Muscle of leg (tissue), 11 donors: ENCODE measurements around the gene PRR9. TPM values are rescaled to one million over a fixed set of nuclear protein-coding genes. Genes with fewer than 3 reads are reported as not detected.
A peak's percentile ranks its signal among the peaks of the same experiment; 100 is the strongest.
"Not testable (repeated sequence)": the region's sequence is repeated elsewhere in the genome, so short reads cannot be mapped to it uniquely, and the experiment has no call there.

Source experiments
- DNase-seq: peaks from one replicate; pipeline ENCODE4 v3.0.0; 2013
- H3K27ac ChIP-seq: one replicate; pipeline ENCODE4 v1.5.1; 2013; ENCODE audit warnings: mild to moderate bottlenecking, low read length, control low read depth
- H3K27me3 ChIP-seq: one replicate; pipeline ENCODE4 v1.6.1; 2013; ENCODE audit warnings: low read length; ENCODE audit not compliant: control insufficient read depth, insufficient read depth
- H3K36me3 ChIP-seq: one replicate; pipeline ENCODE4 v1.6.1; 2013; ENCODE audit warnings: low read length; ENCODE audit not compliant: control insufficient read depth, insufficient read depth
- H3K4me1 ChIP-seq: one replicate; pipeline ENCODE4 v1.6.1; 2013; ENCODE audit warnings: low read length; ENCODE audit not compliant: control insufficient read depth, insufficient read depth
- H3K4me3 ChIP-seq: one replicate; pipeline ENCODE4 v1.5.1; 2013; ENCODE audit warnings: low read length, control low read depth
- H3K9me3 ChIP-seq: replicated peaks from 2 replicates; pipeline ENCODE4 v1.6.1; 2013; ENCODE audit warnings: low read depth, low read length; ENCODE audit not compliant: control insufficient read depth
- WGBS: methylation state at CpG from one replicate; pipeline ENCODE4 v1.1.5; 2013; ENCODE audit warnings: missing lambda C conversion rate; ENCODE audit not compliant: insufficient coverage; 5-methylcytosine and 5-hydroxymethylcytosine counted together
- polyA plus RNA-seq, 8 donors: library from polyadenylated mRNA; unstranded; fragments of 120-200 nt; gene quantifications; one replicate each; pipeline versions ENCODE4 v1.2.1 to v1.2.3, GENCODE V29; 2013; ENCODE audit warnings: inconsistent platforms in 1 of 8, low replicate concordance in 1 of 8; ENCODE audit not compliant: insufficient read length in 8 of 8, insufficient read depth in 1 of 8
- total RNA-seq: library from RNA; stranded (reverse); fragments of 120-200 nt; gene quantifications from one replicate; pipeline ENCODE4 v1.2.4, GENCODE V29; 2013

Gene PRR9
- total and polyA plus RNA-seq, 9 donors, result not detected

DNA sequence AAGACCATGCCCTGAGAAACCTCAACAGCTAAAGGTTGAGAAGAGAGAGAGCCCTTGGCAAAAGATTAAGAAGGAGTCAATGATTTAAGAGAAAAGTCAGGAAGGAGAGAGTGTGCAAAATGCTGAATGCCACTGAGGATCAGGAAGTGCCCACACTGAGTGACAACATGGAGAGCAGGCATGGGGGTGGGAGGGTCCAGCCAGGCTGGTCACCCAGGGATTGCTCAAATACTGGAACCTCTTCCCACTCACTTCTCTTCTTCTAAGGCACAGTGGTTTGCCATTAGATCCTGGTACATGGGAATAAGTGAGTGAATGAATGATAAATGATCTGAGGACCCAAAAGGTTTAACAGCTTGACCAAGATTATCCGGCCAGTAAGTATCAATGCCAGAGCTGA, 11.1 kb downstream of the PRR9 start:
- H3K4me3 ChIP-seq, result no peak overlapping the region
- no peaks in the 10 kb centered on the region for H3K4me1 ChIP-seq
- DNase-seq, result no peak
- no CpG with 5 or more reads among the region's 1 CpG for WGBS
- no peak overlapping the region for H3K27ac ChIP-seq
- peaks cover 2% of the 10 kb centered on the region for H3K27me3 ChIP-seq
- no peaks in the 10 kb centered on the region for H3K9me3 ChIP-seq
- H3K36me3 ChIP-seq, result no peaks in the 10 kb centered on the region

DNA sequence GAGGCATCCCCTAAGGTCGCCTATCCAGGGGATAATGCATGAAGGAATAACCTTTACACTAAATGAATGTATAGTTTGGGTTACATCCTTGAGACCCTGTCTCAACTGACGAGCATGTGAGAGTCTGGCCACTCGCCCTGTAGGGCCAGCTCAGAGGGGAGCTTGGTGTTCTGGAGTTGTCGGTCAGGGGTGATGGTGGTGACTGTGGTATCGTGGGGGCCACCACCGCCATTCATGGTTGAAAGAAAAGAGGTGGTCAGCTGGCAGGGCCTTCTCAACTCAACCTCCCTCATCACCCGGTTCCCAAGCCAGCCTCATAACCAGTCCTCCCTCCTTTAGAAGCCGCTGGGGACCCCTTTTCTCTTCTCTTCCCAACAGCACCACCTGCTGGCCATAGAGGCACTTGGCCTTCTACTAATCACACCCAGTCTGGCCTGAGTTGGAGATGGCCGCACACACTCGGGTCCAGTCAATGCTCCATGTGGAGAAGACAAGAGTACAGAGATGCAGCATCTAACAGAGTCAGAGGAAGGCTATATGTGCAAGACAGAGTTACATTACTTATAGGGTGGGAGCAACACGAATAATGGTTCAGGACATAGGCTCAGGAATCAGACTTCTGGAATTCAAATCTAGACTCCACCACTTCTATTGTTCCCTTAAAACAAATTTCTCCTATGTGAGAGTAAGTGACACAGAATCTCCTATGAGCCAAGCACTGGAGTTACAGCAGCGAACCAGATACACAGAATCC, 11.9 kb downstream of the PRR9 start:
- not testable (repeated sequence) for H3K4me1 ChIP-seq, H3K9me3 ChIP-seq, H3K36me3 ChIP-seq, DNase-seq, H3K4me3 ChIP-seq, H3K27ac ChIP-seq, H3K27me3 ChIP-seq
- 56% methylated on average over 4 of the region's 12 CpGs for WGBS

DNA sequence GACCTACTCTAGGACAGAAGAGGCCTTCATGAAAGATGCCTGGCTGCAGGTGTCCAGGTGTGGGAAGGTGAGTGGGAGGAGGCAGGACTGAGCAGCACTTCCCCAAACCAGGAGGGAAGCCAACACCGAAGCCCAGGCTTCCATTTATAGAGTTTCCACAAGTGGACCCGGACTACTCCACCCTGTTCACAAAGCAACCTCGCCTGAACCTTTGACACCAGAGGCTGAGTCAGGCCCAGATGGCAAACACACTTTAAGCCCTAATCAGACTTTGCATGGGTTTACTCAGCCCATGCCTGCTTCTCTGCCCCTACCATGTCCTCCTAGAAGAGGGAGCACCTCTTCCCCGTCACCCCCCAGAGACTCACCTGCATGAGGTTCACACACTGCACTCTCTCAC, 14.0 kb downstream of the PRR9 start:
- no peak overlapping the region for H3K4me3 ChIP-seq

DNA sequence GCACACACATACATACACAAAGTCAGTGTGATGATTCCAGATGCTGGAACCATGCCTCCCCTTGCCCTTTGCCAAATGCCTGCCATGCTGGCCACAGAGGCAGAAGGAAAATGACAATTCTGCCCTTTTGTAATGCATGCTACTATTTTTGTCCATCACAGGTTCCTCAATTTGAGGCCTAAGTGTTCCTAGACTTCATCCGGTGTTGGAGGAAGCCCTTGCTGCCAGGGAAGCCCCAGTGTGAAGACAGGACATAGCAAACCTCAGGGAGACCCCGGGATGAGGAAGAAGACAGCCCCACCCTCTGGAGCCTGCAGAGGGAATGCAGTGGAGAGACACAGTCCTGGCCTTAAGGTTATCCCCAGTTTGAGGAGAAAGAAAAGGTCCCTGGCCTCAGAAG, 14.4 kb downstream of the PRR9 start:
- 85% methylated on average over 2 of the region's 2 CpGs for WGBS
- no peaks in the 10 kb centered on the region for H3K27me3 ChIP-seq
- DNase-seq, result peak; percentile 16

More for the DNA sequence above, 14.0 kb downstream of the PRR9 start:
- H3K4me1 ChIP-seq, result no peaks in the 10 kb centered on the region
- H3K36me3 ChIP-seq, result no peaks in the 10 kb centered on the region
- H3K27me3 ChIP-seq, result no peaks in the 10 kb centered on the region
- H3K9me3 ChIP-seq, result no peaks in the 10 kb centered on the region
- no peak overlapping the region for H3K27ac ChIP-seq
- WGBS, result 90% methylated on average over 4 of the region's 4 CpGs
- DNase-seq, result no peak

GRCh38 chr1:153232553-153232952, 15.2 kb downstream of the PRR9 start:
- Histone ChIP-seq H3K27me3 (no peaks in the 10 kb centered on the region), H3K4me1 (no peaks in the 10 kb centered on the region), H3K4me3 (no peak overlapping the region), H3K9me3 (no peaks in the 10 kb centered on the region), H3K36me3 (no peaks in the 10 kb centered on the region), H3K27ac (no peak overlapping the region)
- no peak for DNase-seq
- 61% methylated on average over 2 of the region's 3 CpGs for WGBS

More for the DNA sequence above, 14.4 kb downstream of the PRR9 start:
- H3K4me3 ChIP-seq, result no peak overlapping the region
- no peaks in the 10 kb centered on the region for H3K4me1 ChIP-seq
- H3K9me3 ChIP-seq, result no peaks in the 10 kb centered on the region
- H3K36me3 ChIP-seq, result no peaks in the 10 kb centered on the region
- H3K27ac ChIP-seq, result no peak overlapping the region

GRCh38 chr1:153233448-153233847, 16.1 kb downstream of the PRR9 start:
- no peaks in the 10 kb centered on the region for H3K4me1 ChIP-seq
- no peak overlapping the region for H3K4me3 ChIP-seq
- H3K27me3 ChIP-seq, result no peaks in the 10 kb centered on the region
- no peaks in the 10 kb centered on the region for H3K9me3 ChIP-seq
- no peak for DNase-seq
- H3K27ac ChIP-seq, result no peak overlapping the region
- no peaks in the 10 kb centered on the region for H3K36me3 ChIP-seq
- WGBS, result no CpG with 5 or more reads among the region's 1 CpG

DNA sequence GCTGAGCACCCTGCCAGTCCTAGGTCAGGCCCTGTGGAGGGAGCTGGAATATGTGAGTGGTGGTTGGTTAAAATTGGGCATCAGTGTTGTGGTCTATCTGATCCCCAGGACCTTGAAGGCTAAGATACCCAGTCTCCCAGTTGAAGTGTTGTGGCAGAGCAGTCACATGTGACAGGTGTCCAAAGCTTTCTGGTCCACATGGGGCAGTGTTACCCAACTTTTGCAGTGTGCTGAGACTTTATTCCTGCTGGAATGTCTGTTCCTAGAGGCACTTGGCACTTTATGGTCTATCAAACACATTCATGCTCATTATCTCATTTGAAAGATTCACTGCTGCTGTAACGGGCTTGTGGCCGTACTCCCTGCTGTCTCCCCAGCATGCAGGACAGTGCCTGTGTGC, 21.1 kb downstream of the PRR9 start:
- Histone ChIP-seq H3K4me3 (no peak overlapping the region), H3K27ac (no peak overlapping the region), H3K27me3 (no peaks in the 10 kb centered on the region), H3K9me3 (no peaks in the 10 kb centered on the region), H3K36me3 (no peaks in the 10 kb centered on the region), H3K4me1 (no peaks in the 10 kb centered on the region)
- no peak for DNase-seq
- no CpG with 5 or more reads among the region's 2 CpGs for WGBS

DNA sequence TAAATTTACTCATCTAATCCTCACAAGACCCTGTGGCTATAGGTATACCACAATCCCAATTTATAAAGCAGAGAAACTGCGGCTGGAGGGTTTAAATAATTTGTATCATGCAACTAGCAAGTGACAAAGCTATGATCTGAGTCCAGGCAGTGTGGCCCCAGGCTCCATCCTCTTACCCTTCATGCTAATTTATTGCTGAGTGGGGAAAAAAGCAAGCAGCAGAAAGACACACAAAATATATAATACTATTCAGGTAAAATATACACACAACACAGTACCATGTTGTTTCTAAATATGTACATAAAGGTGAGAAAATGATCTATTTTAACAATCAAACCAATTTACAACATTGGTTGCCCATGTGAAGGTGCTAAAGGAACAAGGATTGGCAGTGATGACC, 24.8 kb downstream of the PRR9 start:
- WGBS, result no CpG with 5 or more reads among the region's 1 CpG
- H3K27ac ChIP-seq, result no peak overlapping the region
- H3K36me3 ChIP-seq, result no peaks in the 10 kb centered on the region
- no peaks in the 10 kb centered on the region for H3K4me1 ChIP-seq
- no peak for DNase-seq
- no peak overlapping the region for H3K4me3 ChIP-seq
- no peaks in the 10 kb centered on the region for H3K27me3 ChIP-seq
- no peaks in the 10 kb centered on the region for H3K9me3 ChIP-seq

- Histone ChIP-seq H3K4me1 (no peaks in the 10 kb centered on the region), H3K9me3 (no peaks in the 10 kb centered on the region), H3K4me3 (no peak overlapping the region), H3K27me3 (peaks cover 5% of the 10 kb centered on the region), H3K27ac (no peak overlapping the region), H3K36me3 (no peaks in the 10 kb centered on the region)
- WGBS, result no CpG with 5 or more reads among the region's 4 CpGs
- DNase-seq, result no peak
Observed at GRCh38 chr1:153245466-153245865, 28.1 kb downstream of the PRR9 start.

DNA sequence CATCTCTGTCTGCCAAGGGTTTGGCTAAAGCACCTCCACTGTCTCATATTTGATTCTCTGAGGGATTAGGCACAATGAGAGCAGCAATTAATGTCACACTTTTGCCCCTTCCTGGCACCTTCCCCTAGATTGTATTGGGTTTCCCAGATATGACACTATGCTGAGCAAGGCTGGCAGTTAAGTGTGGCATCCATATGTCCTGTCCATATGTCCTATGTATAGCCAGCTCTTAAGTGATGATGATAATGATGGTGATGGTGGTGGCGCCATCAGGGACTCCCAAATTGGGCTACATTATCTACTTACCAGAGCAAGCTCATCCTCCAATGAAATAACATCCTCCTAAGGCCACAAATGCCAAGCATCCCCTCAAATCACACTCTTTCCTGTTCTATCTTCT, 28.6 kb downstream of the PRR9 start:
- no peaks in the 10 kb centered on the region for H3K36me3 ChIP-seq
- DNase-seq, result no peak
- WGBS, result no CpG with 5 or more reads among the region's 1 CpG
- H3K9me3 ChIP-seq, result no peaks in the 10 kb centered on the region
- peaks cover 5% of the 10 kb centered on the region for H3K27me3 ChIP-seq
- H3K27ac ChIP-seq, result no peak overlapping the region
- H3K4me3 ChIP-seq, result no peak overlapping the region
- H3K4me1 ChIP-seq, result no peaks in the 10 kb centered on the region

GRCh38 chr1:153246825-153247224, 29.4 kb downstream of the PRR9 start:
- WGBS, result no CpG with 5 or more reads among the region's 2 CpGs
- no peaks in the 10 kb centered on the region for H3K36me3 ChIP-seq
- no peak overlapping the region for H3K4me3 ChIP-seq
- no peak for DNase-seq
- H3K9me3 ChIP-seq, result no peaks in the 10 kb centered on the region
- H3K27me3 ChIP-seq, result peaks cover 5% of the 10 kb centered on the region
- H3K27ac ChIP-seq, result no peak overlapping the region
- no peaks in the 10 kb centered on the region for H3K4me1 ChIP-seq
